Stimulated activated CD4-positive, alpha-beta T cell treated with anti-CD3 and anti-CD28 coated beads, Interleukin-1b, Interleukin-23, amount 100 ng/mL, for 48 hours (primary cell): ENCODE results near the gene FGF18.
"Not testable (repeated sequence)": the region's sequence is repeated elsewhere in the genome, so short reads cannot be mapped to it uniquely, and the experiment has no call there.

Source experiments
- DNase-seq: peaks from one replicate; pipeline ENCODE4 v3.0.0-alpha.2; 2020

FGF18 gene

GRCh38 chr5:171418982-171419687 lies at the start of gene FGF18:
TSS of gene FGF18 (plus strand) at chr5:171419647. CDS start at chr5:171420200, 553 bp downstream.
- peak; percentile 25 for DNase-seq

GRCh38 chr5:171369898-171370297 lies 49.5 kb upstream of the FGF18 start:
- DNase-seq, result no peak

GRCh38 chr5:171370881-171371280 lies 48.6 kb upstream of the FGF18 start:
- not testable (repeated sequence) for DNase-seq

- DNase-seq, result no peak
These were observed 48.1 kb upstream of the FGF18 start for GRCh38 chr5:171371326-171371725.

- DNase-seq, result no peak
These were observed 39.5 kb upstream of the FGF18 start for GRCh38 chr5:171379961-171380360.

- not testable (repeated sequence) for DNase-seq
These were observed 35.0 kb upstream of the FGF18 start for GRCh38 chr5:171384416-171384815.

- DNase-seq, result peak; percentile 37
These were observed 34.4 kb upstream of the FGF18 start for GRCh38 chr5:171384999-171385398.

GRCh38 chr5:171386006-171386671 lies 33.3 kb upstream of the FGF18 start:
- DNase-seq, result no peak

GRCh38 chr5:171386861-171387344 lies 32.5 kb upstream of the FGF18 start:
- no peak for DNase-seq

GRCh38 chr5:171387345-171387969 lies 32.0 kb upstream of the FGF18 start, which contains the start of gene NPM1:
TSS of gene NPM1 (plus strand) at chr5:171387849. CDS start at chr5:171387949, 100 bp downstream.
- DNase-seq, result peak; percentile 99

- DNase-seq, result peak; percentile 83
These were observed 31.3 kb upstream of the FGF18 start for GRCh38 chr5:171387970-171388815.

- DNase-seq, result peak; percentile 56
These were observed 30.7 kb upstream of the FGF18 start for GRCh38 chr5:171388816-171389168.

- no peak for DNase-seq
These were observed 28.4 kb upstream of the FGF18 start for GRCh38 chr5:171390883-171391677.

- DNase-seq, result no peak
These were observed 27.4 kb upstream of the FGF18 start for GRCh38 chr5:171391996-171392577.

GRCh38 chr5:171392585-171393159 lies 26.8 kb upstream of the FGF18 start:
- no peak for DNase-seq

GRCh38 chr5:171395042-171395441 lies 24.4 kb upstream of the FGF18 start:
- no peak for DNase-seq

GRCh38 chr5:171396583-171396982 lies 22.9 kb upstream of the FGF18 start:
- not testable (repeated sequence) for DNase-seq

GRCh38 chr5:171397190-171397589 lies 22.3 kb upstream of the FGF18 start:
- DNase-seq, result no peak

GRCh38 chr5:171397599-171397998 lies 21.8 kb upstream of the FGF18 start:
- DNase-seq, result no peak

- DNase-seq, result not testable (repeated sequence)
These were observed 20.8 kb upstream of the FGF18 start for GRCh38 chr5:171398660-171399059.

GRCh38 chr5:171400169-171400568 lies 19.3 kb upstream of the FGF18 start:
- no peak for DNase-seq
